ENCODE results near the gene WFS1. TPM values are rescaled to one million over a fixed set of nuclear protein-coding genes. Genes with fewer than 3 reads are reported as not detected.

WFS1 gene
- total RNA-seq, 2 experiments from 2014 or later = 1.3 to 1.7 TPM

- POLR2A ChIA-PET = no interaction called here
Measured at GRCh38 chr4:6245246-6246169, 24.1 kb upstream of the WFS1 start.

GRCh38 chr4:6246170-6246634 is 23.4 kb upstream of the WFS1 start:
- ChIA-PET POLR2A (no interaction called here), CTCF (no interaction called here)
- no peaks in the 10 kb centered on the region for H3K9me3 Mint-ChIP-seq
- no peaks in the 10 kb centered on the region for H3K4me1 Mint-ChIP-seq (ENCODE audit: low read depth)
- no peaks in the 10 kb centered on the region for H3K36me3 Mint-ChIP-seq (ENCODE audit: low read depth)
- H3K27me3 ChIP-seq (ENCODE audit: control insufficient read depth in 1 of 2, insufficient read depth in 2 of 2, low read length in 2 of 2) = peaks cover 41 to 62% of the 10 kb centered on the region in 2 experiments
- no peak overlapping the region for H3K4me3 ChIP-seq (ENCODE audit: low read length)
- peaks cover 10 to 28% of the 10 kb centered on the region in 2 experiments for H3K9me3 ChIP-seq (ENCODE audit: control insufficient read depth in 1 of 2, insufficient read depth in 1 of 2, low read length in 2 of 2)
- no peak overlapping the region for H3K4me3 Mint-ChIP-seq
- no peaks in the 10 kb centered on the region for H3K36me3 ChIP-seq (ENCODE audit: insufficient read depth, low read length)
- no peak for DNase-seq
- H3K27ac ChIP-seq (ENCODE audit: low read depth in 1 of 2, low read length in 2 of 2) = no peak overlapping the region
- H3K27me3 Mint-ChIP-seq = peaks cover 81% of the 10 kb centered on the region
- H3K4me1 ChIP-seq (ENCODE audit: insufficient read depth, low read length) = peaks cover 11% of the 10 kb centered on the region
- ATAC-seq (ENCODE audit: poor library complexity) = no peak
- no peak for TF ChIP-seq CTCF (IDR thresholded peaks at IDR 0.05)
- intact Hi-C loops (cut with DNase I, micrococcal nuclease) = no loop called here
- no peak overlapping the region for H3K27ac Mint-ChIP-seq

More at GRCh38 chr4:6245246-6246169, 24.1 kb upstream of the WFS1 start:
- CTCF ChIA-PET = no interaction called here
- peaks cover 78% of the 10 kb centered on the region for H3K27me3 Mint-ChIP-seq
- TF ChIP-seq CTCF (IDR thresholded peaks at IDR 0.05) = no peak
- no peak overlapping the region for H3K27ac ChIP-seq (ENCODE audit: low read depth in 1 of 2, low read length in 2 of 2)
- H3K9me3 Mint-ChIP-seq = no peaks in the 10 kb centered on the region
- peaks cover 11% of the 10 kb centered on the region for H3K4me1 ChIP-seq (ENCODE audit: insufficient read depth, low read length)
- peaks cover 10 to 28% of the 10 kb centered on the region in 2 experiments for H3K9me3 ChIP-seq (ENCODE audit: control insufficient read depth in 1 of 2, insufficient read depth in 1 of 2, low read length in 2 of 2)
- H3K27me3 ChIP-seq (ENCODE audit: control insufficient read depth in 1 of 2, insufficient read depth in 2 of 2, low read length in 2 of 2) = peaks cover 39 to 60% of the 10 kb centered on the region in 2 experiments
- H3K36me3 ChIP-seq (ENCODE audit: insufficient read depth, low read length) = no peaks in the 10 kb centered on the region
- no peak overlapping the region for H3K4me3 Mint-ChIP-seq
- H3K27ac Mint-ChIP-seq = no peak overlapping the region
- DNase-seq (peak in 1 of 14 experiments; percentile 55), ATAC-seq (ENCODE audit: poor library complexity) (no peak)
- intact Hi-C loops (cut with DNase I, micrococcal nuclease) = no loop called here
- no peaks in the 10 kb centered on the region for H3K36me3 Mint-ChIP-seq (ENCODE audit: low read depth)
- H3K4me1 Mint-ChIP-seq (ENCODE audit: low read depth) = no peaks in the 10 kb centered on the region
- no peak overlapping the region for H3K4me3 ChIP-seq (ENCODE audit: low read length)

GRCh38 chr4:6248394-6248793 is 21.3 kb upstream of the WFS1 start:
- Histone ChIP-seq H3K27me3 (ENCODE audit: control insufficient read depth in 1 of 2, insufficient read depth in 2 of 2, low read length in 2 of 2) (peaks cover 31 to 53% of the 10 kb centered on the region in 2 experiments), H3K4me1 (ENCODE audit: insufficient read depth, low read length) (peaks cover 11% of the 10 kb centered on the region), H3K9me3 (ENCODE audit: control insufficient read depth in 1 of 2, insufficient read depth in 1 of 2, low read length in 2 of 2) (peaks cover 10 to 24% of the 10 kb centered on the region in 2 experiments), H3K36me3 (ENCODE audit: insufficient read depth, low read length) (no peaks in the 10 kb centered on the region), H3K4me3 (ENCODE audit: low read length) (no peak overlapping the region), H3K27ac (ENCODE audit: low read depth in 1 of 2, low read length in 2 of 2) (no peak overlapping the region)
- ATAC-seq (ENCODE audit: poor library complexity) = no peak
- POLR2A ChIA-PET = no interaction called here
- CTCF ChIA-PET = interaction anchor here (5.3 kb wide), 1 partner anchor 81 kb away, joined by 56 read pairs; no protein-coding TSS in a partner anchor
- intact Hi-C loops (cut with DNase I, micrococcal nuclease) = no loop called here
- Mint-ChIP-seq H3K4me3 (no peak overlapping the region), H3K27me3 (peaks cover 65% of the 10 kb centered on the region), H3K9me3 (no peaks in the 10 kb centered on the region), H3K27ac (no peak overlapping the region), H3K36me3 (ENCODE audit: low read depth) (no peaks in the 10 kb centered on the region), H3K4me1 (ENCODE audit: low read depth) (no peaks in the 10 kb centered on the region)
- no peak for TF ChIP-seq CTCF (IDR thresholded peaks at IDR 0.05)
- DNase-seq = no peak
